GM18909 (cell line): ENCODE measurements around the gene LMF1.

Source experiments
- ATAC-seq: cut with Tn5 transposase; IDR thresholded peaks from one replicate; pipeline ENCODE4 v1.9.1; 2021; ENCODE audit warnings: mild to moderate bottlenecking; ENCODE audit not compliant: unreplicated experiment, poor library complexity

Gene LMF1

GRCh38 chr16:986411-986810, 15.6 kb upstream of the LMF1 start:
- no peak for ATAC-seq

DNA sequence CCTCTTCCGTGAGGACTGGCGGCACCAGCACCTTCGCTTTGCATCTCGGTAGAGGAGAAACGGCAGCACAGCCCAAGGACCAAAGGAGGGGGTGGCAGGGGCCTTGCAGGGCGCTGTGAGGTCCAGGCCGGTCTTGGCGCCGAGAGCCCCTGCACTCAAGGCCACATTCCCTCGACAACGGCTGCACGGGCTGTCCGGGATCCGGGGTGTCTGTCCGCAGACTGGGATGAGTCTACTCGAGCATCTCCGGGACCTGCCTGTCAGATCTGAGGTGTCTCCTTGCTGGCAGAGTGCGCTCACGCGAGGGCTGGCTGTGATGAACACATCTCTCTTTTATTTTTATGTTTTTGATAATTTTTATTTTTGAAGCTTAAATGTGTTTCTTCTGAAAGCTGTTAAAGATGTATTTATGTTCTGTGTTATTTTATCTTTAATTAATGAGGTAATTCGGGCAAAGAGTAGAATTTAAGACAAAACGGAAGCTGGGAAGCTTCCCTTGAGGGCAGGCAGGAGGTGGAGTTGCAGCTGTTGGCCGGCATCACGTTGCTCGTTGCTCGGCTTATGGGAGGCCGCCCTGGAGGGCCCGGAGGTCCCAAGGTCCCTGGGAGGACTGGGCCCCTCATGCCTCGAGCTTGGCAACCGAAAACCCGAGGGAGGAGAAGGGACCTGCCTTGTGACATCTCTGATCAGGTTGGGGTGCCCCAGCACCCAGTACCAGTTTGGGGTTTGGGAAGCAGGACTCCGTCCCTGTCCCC, 15.0 kb upstream of the LMF1 start:
- no peak for ATAC-seq

DNA sequence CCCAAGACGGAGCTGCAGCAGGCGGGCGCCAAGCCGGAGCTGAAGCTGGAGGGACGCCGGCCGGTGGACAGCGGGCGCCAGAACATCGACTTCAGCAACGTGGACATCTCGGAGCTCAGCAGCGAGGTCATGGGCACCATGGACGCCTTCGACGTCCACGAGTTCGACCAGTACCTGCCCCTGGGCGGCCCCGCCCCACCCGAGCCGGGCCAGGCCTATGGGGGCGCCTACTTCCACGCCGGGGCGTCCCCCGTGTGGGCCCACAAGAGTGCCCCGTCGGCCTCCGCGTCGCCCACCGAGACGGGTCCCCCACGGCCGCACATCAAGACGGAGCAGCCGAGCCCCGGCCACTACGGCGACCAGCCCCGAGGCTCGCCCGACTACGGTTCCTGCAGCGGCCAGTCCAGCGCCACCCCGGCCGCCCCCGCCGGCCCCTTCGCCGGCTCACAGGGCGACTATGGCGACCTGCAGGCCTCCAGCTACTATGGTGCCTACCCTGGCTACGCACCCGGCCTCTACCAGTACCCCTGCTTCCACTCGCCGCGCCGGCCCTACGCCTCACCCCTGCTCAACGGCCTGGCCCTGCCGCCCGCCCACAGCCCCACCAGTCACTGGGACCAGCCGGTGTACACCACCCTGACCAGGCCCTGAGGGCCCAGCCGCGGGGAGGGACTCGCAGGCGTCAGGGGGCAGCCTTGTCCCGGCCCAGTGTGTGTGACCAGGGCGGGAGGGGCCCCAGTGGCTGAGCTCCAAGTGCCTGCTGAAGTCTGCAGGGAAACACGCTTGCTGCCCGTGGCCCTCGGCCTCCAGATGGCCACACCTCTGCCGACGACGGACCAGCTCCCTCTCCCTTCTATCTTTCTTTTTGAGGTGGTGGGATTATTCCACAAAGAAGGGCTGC, 14.2 kb upstream of the LMF1 start:
- no peak for ATAC-seq

- ATAC-seq = no peak
These were observed 13.4 kb upstream of the LMF1 start for GRCh38 chr16:984121-984694.

- ATAC-seq = no peak
These were observed 12.6 kb upstream of the LMF1 start for GRCh38 chr16:983044-984030.

DNA sequence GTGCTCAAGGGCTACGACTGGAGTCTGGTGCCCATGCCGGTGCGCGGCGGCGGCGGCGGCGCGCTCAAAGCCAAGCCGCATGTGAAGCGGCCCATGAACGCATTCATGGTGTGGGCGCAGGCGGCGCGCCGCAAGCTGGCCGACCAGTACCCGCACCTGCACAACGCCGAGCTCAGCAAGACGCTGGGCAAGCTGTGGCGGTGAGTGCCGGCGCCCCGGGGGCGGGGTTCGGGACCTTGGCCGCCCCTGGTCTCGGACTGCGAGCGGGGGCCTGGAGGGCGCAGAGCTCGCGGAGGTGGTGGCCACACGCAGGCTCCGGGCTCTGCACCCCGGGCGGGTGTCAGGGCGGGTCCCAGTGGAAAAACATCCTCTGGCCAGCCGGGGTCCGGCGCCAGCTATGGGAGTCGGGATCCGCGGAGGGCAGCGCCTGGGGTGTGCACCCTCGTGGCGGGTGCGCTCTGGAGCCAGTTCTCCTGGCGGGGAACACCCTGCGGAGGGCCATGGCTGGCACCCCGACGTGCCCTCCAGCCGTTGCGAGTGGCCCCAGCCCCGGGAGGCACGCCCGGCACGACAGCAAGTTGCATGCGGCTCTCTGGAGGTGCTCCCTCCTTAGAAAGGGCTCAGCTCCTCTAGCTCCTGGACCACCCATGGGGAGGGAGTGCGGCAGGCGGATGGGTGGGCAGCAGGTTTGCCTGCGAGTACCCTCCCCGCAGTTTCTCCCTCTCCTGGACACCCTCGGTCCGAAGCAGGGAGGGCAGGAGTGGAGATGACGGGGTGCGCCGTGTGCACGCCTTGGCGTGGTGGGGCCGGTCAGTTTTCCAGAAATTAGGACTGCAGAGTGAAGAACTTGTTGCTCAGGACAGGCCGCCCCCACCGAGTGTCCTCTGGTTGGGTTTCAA, 11.6 kb upstream of the LMF1 start:
- ATAC-seq = no peak

- ATAC-seq = no peak
These were observed 10.9 kb upstream of the LMF1 start, which contains the start of gene SOX8 for GRCh38 chr16:981695-982144. SOX8 (plus strand) TSS chr16:981770; CDS start chr16:981923, 153 bp downstream.

DNA sequence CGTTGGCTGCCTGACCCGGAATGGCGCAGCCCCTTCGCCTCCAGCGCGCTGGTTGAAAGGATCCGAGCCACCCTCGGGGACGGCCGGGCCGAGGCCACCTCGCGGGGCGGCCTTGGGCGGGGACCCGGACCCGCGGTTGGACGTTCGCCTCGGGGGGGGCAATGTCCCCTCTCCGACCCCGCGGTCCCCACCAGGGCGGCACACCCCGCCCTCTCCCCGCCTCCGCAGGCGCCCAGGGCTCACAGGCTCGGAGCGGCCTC, 9.7 kb upstream of the LMF1 start:
- ATAC-seq = no peak

- ATAC-seq = no peak
These were observed 9.2 kb upstream of the LMF1 start for GRCh38 chr16:979859-980594.

GRCh38 chr16:979147-979546, 8.4 kb upstream of the LMF1 start:
- no peak for ATAC-seq

- ATAC-seq = no peak
These were observed 7.6 kb upstream of the LMF1 start for GRCh38 chr16:978403-978802.

GRCh38 chr16:977896-978295, 7.1 kb upstream of the LMF1 start:
- no peak for ATAC-seq

DNA sequence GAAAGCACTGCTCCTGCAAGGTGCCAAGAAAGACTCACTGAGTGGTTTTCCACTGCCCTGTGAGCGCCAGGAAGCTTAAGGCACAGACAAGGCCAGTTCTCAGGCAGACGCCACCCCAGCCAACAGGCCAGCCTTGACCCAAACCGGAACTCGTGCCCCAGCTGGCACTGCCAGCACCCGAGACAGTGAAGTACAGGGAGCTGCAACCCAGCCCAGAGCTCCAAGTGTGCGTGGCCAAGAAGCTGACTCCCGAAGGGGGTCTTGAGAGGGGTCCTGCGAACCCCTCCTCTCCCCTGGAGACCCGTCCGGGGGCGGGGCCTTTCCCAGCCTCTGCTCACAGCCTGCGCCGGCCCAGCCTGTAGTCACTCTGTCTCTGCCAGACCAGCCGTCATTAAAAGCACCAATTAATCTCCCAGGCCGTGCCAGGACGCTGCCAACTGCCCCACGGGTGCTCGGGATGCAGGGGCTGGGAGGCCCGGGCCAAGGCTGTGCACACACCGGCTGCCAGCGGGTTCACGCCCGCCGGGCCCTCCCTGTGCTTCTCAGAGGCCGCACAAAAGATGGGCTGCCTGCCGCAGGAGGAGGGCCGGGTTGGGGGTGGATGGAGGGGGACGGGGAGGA, 6.4 kb upstream of the LMF1 start:
- no peak for ATAC-seq

DNA sequence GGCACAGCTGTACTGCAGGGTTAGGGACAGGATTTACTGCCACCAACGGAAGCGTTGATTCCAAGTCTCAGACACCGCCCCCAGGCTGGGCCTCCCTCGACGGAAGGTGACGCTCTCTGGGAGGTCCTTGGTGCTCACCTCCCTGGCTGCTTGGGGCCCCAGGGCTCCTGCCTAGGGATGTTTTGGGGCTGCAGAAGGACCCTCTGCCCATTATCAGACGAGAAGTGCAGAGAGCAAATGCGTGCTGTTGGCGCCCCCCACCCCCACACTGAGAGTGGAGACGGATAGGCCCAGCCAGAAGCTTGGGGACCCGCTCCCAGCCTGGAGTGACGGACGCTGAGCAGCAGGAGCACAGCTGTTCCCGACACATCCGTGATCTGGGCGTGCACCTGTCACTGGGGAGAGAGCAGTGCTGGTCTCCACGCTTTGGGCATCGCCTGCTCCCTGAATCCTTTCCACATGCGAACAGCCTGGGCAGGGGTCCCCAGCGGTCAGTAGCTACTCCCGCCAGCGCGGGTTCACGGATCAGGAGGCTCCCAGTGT, 5.7 kb upstream of the LMF1 start:
- no peak for ATAC-seq

GRCh38 chr16:975291-975690, 4.5 kb upstream of the LMF1 start:
- no peak for ATAC-seq

GRCh38 chr16:974611-975261, 4.0 kb upstream of the LMF1 start:
- no peak for ATAC-seq

- no peak for ATAC-seq
These were observed 3.3 kb upstream of the LMF1 start for GRCh38 chr16:974001-974601.
